ENCODE data around the gene NTPCR.

The NTPCR gene

GRCh38 chr1:232904131-232904530 is 46.3 kb upstream of the NTPCR start:
- Histone ChIP-seq H3K27me3 (ENCODE audit: insufficient read depth, low read depth) (no peaks in the 10 kb centered on the region), H4K20me1 (ENCODE audit: insufficient read depth) (no peaks in the 10 kb centered on the region), H3K4me1 (ENCODE audit: low read depth, poor library complexity, severe bottlenecking) (peaks cover 12% of the 10 kb centered on the region), H3K27ac (no peak overlapping the region), H2AFZ (ENCODE audit: low read depth) (no peak overlapping the region), H3K9ac (no peak overlapping the region), H3K4me2 (no peak overlapping the region), H3K36me3 (ENCODE audit: insufficient read depth) (no peaks in the 10 kb centered on the region), H3K4me3 (IDR thresholded peaks at IDR 0.05; ENCODE audit: insufficient read depth, low read depth, low read length) (no peak overlapping the region), H3K79me2 (ENCODE audit: insufficient read depth, low read depth) (no peaks in the 10 kb centered on the region)
- TF ChIP-seq CTCF (conservative IDR thresholded peaks at IDR 0.05; ENCODE audit: low read depth, low read length): no peak

- H3K27ac ChIP-seq: no peak overlapping the region
- H3K36me3 ChIP-seq (ENCODE audit: insufficient read depth): no peaks in the 10 kb centered on the region
- no peaks in the 10 kb centered on the region for H3K27me3 ChIP-seq (ENCODE audit: insufficient read depth, low read depth)
- peaks cover 12% of the 10 kb centered on the region for H3K4me1 ChIP-seq (ENCODE audit: low read depth, poor library complexity, severe bottlenecking)
- no peak for TF ChIP-seq CTCF (conservative IDR thresholded peaks at IDR 0.05; ENCODE audit: low read depth, low read length)
- H3K4me3 ChIP-seq (IDR thresholded peaks at IDR 0.05; ENCODE audit: insufficient read depth, low read depth, low read length): no peak overlapping the region
- no peaks in the 10 kb centered on the region for H3K79me2 ChIP-seq (ENCODE audit: insufficient read depth, low read depth)
- no peak overlapping the region for H3K9ac ChIP-seq
- H3K4me2 ChIP-seq: no peak overlapping the region
- H4K20me1 ChIP-seq (ENCODE audit: insufficient read depth): no peaks in the 10 kb centered on the region
- no peak overlapping the region for H2AFZ ChIP-seq (ENCODE audit: low read depth)
Observed at GRCh38 chr1:232904566-232904965, 45.8 kb upstream of the NTPCR start.

- TF ChIP-seq CTCF (conservative IDR thresholded peaks at IDR 0.05; ENCODE audit: low read depth, low read length): no peak
Observed at GRCh38 chr1:232905331-232906034, 44.9 kb upstream of the NTPCR start.

GRCh38 chr1:232906441-232906840 is 44.0 kb upstream of the NTPCR start:
- Histone ChIP-seq H3K9ac (no peak overlapping the region), H3K27ac (no peak overlapping the region), H3K27me3 (ENCODE audit: insufficient read depth, low read depth) (no peaks in the 10 kb centered on the region), H4K20me1 (ENCODE audit: insufficient read depth) (no peaks in the 10 kb centered on the region), H3K36me3 (ENCODE audit: insufficient read depth) (no peaks in the 10 kb centered on the region), H2AFZ (ENCODE audit: low read depth) (no peak overlapping the region), H3K4me2 (no peak overlapping the region), H3K4me3 (IDR thresholded peaks at IDR 0.05; ENCODE audit: insufficient read depth, low read depth, low read length) (no peak overlapping the region), H3K79me2 (ENCODE audit: insufficient read depth, low read depth) (no peaks in the 10 kb centered on the region), H3K4me1 (ENCODE audit: low read depth, poor library complexity, severe bottlenecking) (peaks cover 3% of the 10 kb centered on the region)
- no peak for TF ChIP-seq CTCF (conservative IDR thresholded peaks at IDR 0.05; ENCODE audit: low read depth, low read length)

More at GRCh38 chr1:232905331-232906034, 44.9 kb upstream of the NTPCR start:
- no peak overlapping the region for H3K4me2 ChIP-seq
- H3K4me1 ChIP-seq (ENCODE audit: low read depth, poor library complexity, severe bottlenecking): peaks cover 12% of the 10 kb centered on the region
- H3K27me3 ChIP-seq (ENCODE audit: insufficient read depth, low read depth): no peaks in the 10 kb centered on the region
- H3K27ac ChIP-seq: no peak overlapping the region
- no peak overlapping the region for H2AFZ ChIP-seq (ENCODE audit: low read depth)
- no peaks in the 10 kb centered on the region for H4K20me1 ChIP-seq (ENCODE audit: insufficient read depth)
- no peaks in the 10 kb centered on the region for H3K79me2 ChIP-seq (ENCODE audit: insufficient read depth, low read depth)
- H3K36me3 ChIP-seq (ENCODE audit: insufficient read depth): no peaks in the 10 kb centered on the region
- no peak overlapping the region for H3K9ac ChIP-seq
- no peak overlapping the region for H3K4me3 ChIP-seq (IDR thresholded peaks at IDR 0.05; ENCODE audit: insufficient read depth, low read depth, low read length)

Measured in KMS-11 (cell line).